GM12878 (cell line): ENCODE data around the gene TXNDC12. TPM values are rescaled to one million over a fixed set of nuclear protein-coding genes. Genes with fewer than 3 reads are reported as not detected.

Experiments used
- BRCA1 ChIP-seq: IDR thresholded peaks from 2 replicates; pipeline ENCODE4 v1.6.1; 2011; ENCODE audit warnings: low read depth, low read length, improper control_type of control experiment
- CBX3 ChIP-seq: fragments of 200-600 bp; sonication (generic); IDR thresholded peaks from 2 replicates; pipeline ENCODE4 v1.6.1; 2016; ENCODE audit warnings: low read depth, borderline replicate concordance
- CEBPZ ChIP-seq: fragments of 150-350 bp; IDR thresholded peaks from 2 replicates; pipeline ENCODE4 v1.6.1; 2016; ENCODE audit warnings: low read depth, low read length
- EGR1 ChIP-seq, 2 experiments: IDR thresholded peaks; 1 replicate in 1 of 2; 2 replicates in 1 of 2; pipeline ENCODE4 v1.6.1; 2011 to 2012; ENCODE audit warnings: low read depth in 2 of 2, low read length in 2 of 2, borderline replicate concordance in 1 of 2, mild to moderate bottlenecking in 1 of 2, moderate library complexity in 1 of 2
- ESRRA ChIP-seq: IDR thresholded peaks from 2 replicates; pipeline ENCODE4 v1.6.1; 2012; ENCODE audit warnings: mild to moderate bottlenecking, low read length, improper control_type of control experiment
- HCFC1 ChIP-seq: fragments of 150-350 bp; IDR thresholded peaks from 2 replicates; pipeline ENCODE4 v1.6.1; 2014; ENCODE audit warnings: low read length
- HDAC2 ChIP-seq: fragments of 200-600 bp; sonication (generic); IDR thresholded peaks from 2 replicates; pipeline ENCODE4 v1.6.1; 2017
- HDGF ChIP-seq: fragments of 450-650 bp; IDR thresholded peaks from 2 replicates; pipeline ENCODE4 v1.6.1; 2016; ENCODE audit warnings: antibody characterized with exemption
- IKZF1 ChIP-seq: fragments of 450-650 bp; conservative IDR thresholded peaks from 2 replicates; pipeline ENCODE4 v1.6.1; 2017; ENCODE audit warnings: antibody characterized with exemption, mild to moderate bottlenecking
- MEF2A ChIP-seq: IDR thresholded peaks from 2 replicates; pipeline ENCODE4 v1.6.1; 2011; ENCODE audit warnings: low read depth, mild to moderate bottlenecking, low read length, moderate library complexity; ENCODE audit not compliant: insufficient read depth
- PML ChIP-seq: IDR thresholded peaks from 2 replicates; pipeline ENCODE4 v1.6.1; 2012; ENCODE audit warnings: low read length, inconsistent platforms
- POU2F2 ChIP-seq: IDR thresholded peaks from 3 replicates; pipeline ENCODE4 v1.6.1; 2011; ENCODE audit warnings: low read depth, mild to moderate bottlenecking, low read length, borderline replicate concordance
- SIN3A ChIP-seq: IDR thresholded peaks from 2 replicates; pipeline ENCODE4 v1.6.1; 2012; ENCODE audit warnings: low read depth, low read length, improper control_type of control experiment
- SIX5 ChIP-seq: IDR thresholded peaks from 2 replicates; pipeline ENCODE4 v1.6.1; 2011; ENCODE audit warnings: mild to moderate bottlenecking, low read depth, low read length, moderate library complexity; ENCODE audit not compliant: severe bottlenecking
- SPI1 ChIP-seq: IDR thresholded peaks from 2 replicates; pipeline ENCODE4 v1.6.1; 2011; ENCODE audit warnings: low read depth, mild to moderate bottlenecking, low read length, moderate library complexity, borderline replicate concordance; ENCODE audit not compliant: insufficient read depth
- TBL1XR1 ChIP-seq: IDR thresholded peaks from 2 replicates; pipeline ENCODE4 v1.6.1; 2012; ENCODE audit warnings: low read depth, low read length, improper control_type of control experiment
- YY1 ChIP-seq: IDR thresholded peaks from 2 replicates; pipeline ENCODE4 v1.6.1; 2011; ENCODE audit warnings: low read depth, mild to moderate bottlenecking, low read length
- ZNF274 ChIP-seq: IDR thresholded peaks from one replicate; pipeline ENCODE4 v1.8.0; 2011; ENCODE audit not compliant: insufficient read length, insufficient read depth
- ZNF592 ChIP-seq: fragments of 450-650 bp; IDR thresholded peaks from 2 replicates; pipeline ENCODE4 v1.6.1; 2017; ENCODE audit warnings: mild to moderate bottlenecking, moderate library complexity
- polyA plus RNA-seq, 11 experiments: library from polyadenylated mRNA; depleted of rRNA in 4 of 11; unstranded in 6 of 11; stranded (reverse) in 5 of 11; fragments of >200 nt; fragmentation: Nextera tagmentation in 4 of 11; fragmentation: Illumina TruSeq in 1 of 11; extraction: Ambion mirVana in 4 of 11; extraction: Trizol in 1 of 11; gene quantifications; 1 replicate in 1 of 11; 2 replicates in 10 of 11; pipeline versions ENCODE4 v1.2.1 to v1.2.3, GENCODE V29; 2011 to 2016; ENCODE audit warnings: inconsistent platforms in 2 of 11, missing spikeins in 2 of 11, low read depth in 1 of 11
- total RNA-seq, 4 experiments: library from RNA; depleted of rRNA in 3 of 4; stranded (reverse); fragments of >200 nt in 3 of 4; fragmentation: Illumina TruSeq in 1 of 4; extraction: Trizol in 1 of 4; gene quantifications; 2 replicates each; pipeline versions ENCODE4 v1.2.1 to v1.2.3, GENCODE V29; 2013 to 2021
- TF ChIP-seq, protein P1 (sequence below): fragments of 450-650 bp; IDR thresholded peaks from 2 replicates; pipeline ENCODE4 v1.6.1; 2016; ENCODE audit warnings: mild to moderate bottlenecking

The TXNDC12 gene
- total and polyA plus RNA-seq, 10 of the 15 experiments (the other 5 are each of a cell fraction or from before 2014, with no cell fraction given): 6.7 to 41.7 (median 17.7) TPM

DNA sequence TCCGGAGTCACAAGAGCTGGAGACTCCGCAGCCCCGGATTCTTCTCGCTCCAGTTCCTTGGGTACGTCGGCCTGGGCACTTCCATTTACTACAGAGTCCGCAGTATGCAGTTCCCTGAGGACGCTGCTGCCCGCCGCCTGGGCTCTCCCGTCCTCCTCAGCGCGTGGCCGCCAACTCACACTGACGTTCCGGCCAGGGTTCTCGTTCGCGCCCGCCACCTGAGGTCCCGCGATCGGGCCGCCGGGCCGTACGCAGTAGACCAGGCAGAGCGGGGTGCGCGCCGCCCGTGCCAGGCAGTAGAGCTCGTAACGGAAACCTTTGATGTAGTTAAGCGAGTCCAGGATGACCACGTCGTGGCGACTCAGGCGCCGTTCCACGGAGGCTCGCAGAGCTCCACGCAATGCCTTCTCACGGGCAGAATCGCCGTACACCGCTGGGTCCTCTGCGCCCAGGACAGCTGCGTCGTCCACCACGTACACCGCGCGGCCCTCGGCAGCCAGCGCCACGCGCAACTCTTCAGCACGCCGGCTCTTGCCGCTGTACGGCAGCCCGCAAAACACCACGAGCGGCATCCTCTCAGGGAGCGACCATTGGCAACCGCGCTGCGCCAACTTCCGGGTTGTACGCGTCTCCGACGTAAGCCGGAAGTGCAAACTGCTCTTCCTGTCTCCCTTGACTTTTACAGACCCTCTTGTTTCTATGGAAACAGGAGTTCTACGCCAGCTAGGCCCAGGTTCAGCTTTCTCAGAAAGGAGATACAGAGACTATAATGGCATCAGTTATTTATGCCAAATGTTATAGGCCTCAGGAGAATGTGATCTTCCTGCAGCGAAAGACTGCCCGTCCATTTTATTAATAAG is 21.6 kb downstream of the TXNDC12 start, which contains the start of gene KTI12 (continued):
- TF ChIP-seq SPI1 (peak; percentile 54; the same call in 1 of the 2 replicates), MEF2A (no peak), HDGF (peak; percentile 52; the same call in 1 of the 2 replicates), CEBPZ (no peak), TBL1XR1 (no peak), HDAC2 (no peak), PML (no peak), BRCA1 (no peak), ESRRA (no peak), ZNF592 (no peak), HCFC1 (peak; percentile 69), IKZF1 (peak; percentile 74), EGR1 (IDR thresholded peaks at IDR 0.05; ENCODE audit: borderline replicate concordance in 1 of 2, low read depth in 2 of 2, low read length in 2 of 2) (peak in 1 of 2 experiments; percentile 79; a peak in 1 of 3 replicates), CBX3 (no peak), SIX5 (peak; percentile 45), SIN3A (no peak), ZNF274 (no peak), POU2F2 (peak; percentile 71; the same call in 2 of the 3 replicates), YY1 (peak; percentile 96)
- TF ChIP-seq, protein P1, sequence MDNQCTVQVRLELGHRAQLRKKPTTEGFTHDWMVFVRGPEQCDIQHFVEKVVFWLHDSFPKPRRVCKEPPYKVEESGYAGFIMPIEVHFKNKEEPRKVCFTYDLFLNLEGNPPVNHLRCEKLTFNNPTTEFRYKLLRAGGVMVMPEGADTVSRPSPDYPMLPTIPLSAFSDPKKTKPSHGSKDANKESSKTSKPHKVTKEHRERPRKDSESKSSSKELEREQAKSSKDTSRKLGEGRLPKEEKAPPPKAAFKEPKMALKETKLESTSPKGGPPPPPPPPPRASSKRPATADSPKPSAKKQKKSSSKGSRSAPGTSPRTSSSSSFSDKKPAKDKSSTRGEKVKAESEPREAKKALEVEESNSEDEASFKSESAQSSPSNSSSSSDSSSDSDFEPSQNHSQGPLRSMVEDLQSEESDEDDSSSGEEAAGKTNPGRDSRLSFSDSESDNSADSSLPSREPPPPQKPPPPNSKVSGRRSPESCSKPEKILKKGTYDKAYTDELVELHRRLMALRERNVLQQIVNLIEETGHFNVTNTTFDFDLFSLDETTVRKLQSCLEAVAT: peak; percentile 97
